Coronary artery (tissue), 2 donors: ENCODE data around the gene CCDC8.

ENCODE experiments used
- DNase-seq: peaks from one replicate; pipeline ENCODE4 v3.0.0-alpha.2; 2017; ENCODE audit warnings: low spot score
- H3K27ac ChIP-seq, 2 donors: fragments of 200-600 bp; sonication (generic); one replicate each; pipeline ENCODE4 v1.5.1; 2016 to 2019
- H3K4me3 ChIP-seq: fragments of 200-600 bp; sonication (generic); 2 replicates; pipeline ENCODE4 v1.5.1; 2016; ENCODE audit warnings: mild to moderate bottlenecking, moderate library complexity
- CTCF ChIP-seq: fragments of 200-600 bp; sonication (generic); IDR thresholded peaks from one replicate; pipeline ENCODE4 v1.5.1; 2019; ENCODE audit warnings: antibody characterized with exemption

The CCDC8 gene

GRCh38 chr19:46386151-46386550 lies 27.2 kb downstream of the CCDC8 start:
- no peak overlapping the region for H3K4me3 ChIP-seq
- no peak overlapping the region for H3K27ac ChIP-seq
- DNase-seq = peak; percentile 61
- TF ChIP-seq CTCF = no peak

GRCh38 chr19:46385636-46386035 lies 27.7 kb downstream of the CCDC8 start:
- no peak for TF ChIP-seq CTCF
- H3K27ac ChIP-seq = no peak overlapping the region
- H3K4me3 ChIP-seq = no peak overlapping the region
- DNase-seq = peak; percentile 28

- no peak overlapping the region for H3K27ac ChIP-seq
- DNase-seq = peak; percentile 60
- H3K4me3 ChIP-seq = no peak overlapping the region
- no peak for TF ChIP-seq CTCF
These were observed 29.0 kb downstream of the CCDC8 start for GRCh38 chr19:46384396-46384795.

GRCh38 chr19:46383846-46384245 lies 29.5 kb downstream of the CCDC8 start:
- no peak overlapping the region for H3K4me3 ChIP-seq
- DNase-seq = peak; percentile 66
- no peak overlapping the region for H3K27ac ChIP-seq
- no peak for TF ChIP-seq CTCF

- no peak overlapping the region for H3K4me3 ChIP-seq
- no peak overlapping the region for H3K27ac ChIP-seq
- peak; percentile 64 for DNase-seq
- TF ChIP-seq CTCF = no peak
These were observed 30.1 kb downstream of the CCDC8 start for GRCh38 chr19:46383171-46383815.

GRCh38 chr19:46381756-46382345 lies 31.5 kb downstream of the CCDC8 start:
- DNase-seq = peak; percentile 29
- Histone ChIP-seq H3K4me3 (no peak overlapping the region), H3K27ac (no peak overlapping the region)
- TF ChIP-seq CTCF = no peak

- TF ChIP-seq CTCF = no peak
- peak; percentile 24 for DNase-seq
- no peak overlapping the region for H3K4me3 ChIP-seq
- H3K27ac ChIP-seq = no peak overlapping the region
These were observed 32.0 kb downstream of the CCDC8 start for GRCh38 chr19:46381346-46381745.
